Ishikawa (cell line): Measurements from ENCODE around the gene SEMA4C.

Source experiments
- CEBPB ChIP-seq: IDR thresholded peaks from 2 replicates; pipeline ENCODE4 v1.6.1; 2012
- CREB1 ChIP-seq: IDR thresholded peaks from 2 replicates; pipeline ENCODE4 v1.6.1; 2012; ENCODE audit warnings: low read depth
- REST ChIP-seq: IDR thresholded peaks from 2 replicates; pipeline ENCODE4 v1.6.1; 2012; ENCODE audit warnings: low read depth, mild to moderate bottlenecking
- TAF1 ChIP-seq: IDR thresholded peaks from 2 replicates; pipeline ENCODE4 v1.6.1; 2012; ENCODE audit warnings: low read depth, mild to moderate bottlenecking
- TCF12 ChIP-seq: IDR thresholded peaks from 2 replicates; pipeline ENCODE4 v1.6.1; 2012; ENCODE audit warnings: low read depth
- YY1 ChIP-seq: IDR thresholded peaks from 2 replicates; pipeline ENCODE4 v1.6.1; 2012; ENCODE audit warnings: low read depth

GRCh38 chr2:96914332-96914731 lies 44.5 kb upstream of the SEMA4C start:
- TF ChIP-seq CREB1 (no peak), YY1 (no peak), TAF1 (no peak), CEBPB (no peak), REST (no peak), TCF12 (no peak)
